SW480 (cell line): Measurements from ENCODE around the gene MUSTN1.

Experiments used
- DNase-seq: peaks from one replicate; pipeline ENCODE4 v3.0.0-alpha.2; 2016; ENCODE audit warnings: low spot score

The MUSTN1 gene

DNA sequence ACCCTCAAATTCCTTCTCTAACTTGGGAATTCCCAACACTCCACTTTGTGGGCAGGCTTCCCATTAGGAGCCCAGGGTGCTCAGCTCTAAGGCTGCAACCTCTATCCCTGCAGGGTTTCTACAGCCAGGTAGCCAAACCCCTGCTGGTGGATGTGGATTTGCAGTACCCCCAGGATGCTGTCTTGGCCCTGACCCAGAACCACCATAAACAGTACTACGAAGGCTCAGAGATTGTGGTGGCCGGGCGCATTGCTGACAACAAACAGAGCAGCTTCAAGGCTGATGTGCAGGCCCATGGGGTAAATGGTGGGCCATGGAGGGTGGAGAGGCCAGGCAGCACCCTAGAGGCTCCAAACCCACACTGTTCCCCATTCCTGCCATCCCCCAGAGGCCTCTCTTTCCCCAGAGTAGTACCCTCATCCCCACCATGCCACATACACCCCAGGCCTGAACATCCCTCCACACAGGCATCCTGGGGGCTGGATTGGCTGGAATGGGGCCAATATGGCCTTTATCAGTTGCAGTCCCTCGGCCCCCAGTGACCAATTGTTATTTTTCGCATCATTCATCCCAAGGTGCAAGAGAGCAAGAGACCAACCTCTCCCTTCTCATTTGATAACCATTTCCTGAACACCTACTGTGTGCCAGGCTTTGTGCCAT, 49.8 kb downstream of the MUSTN1 start:
- no peak for DNase-seq

- DNase-seq, result no peak
Measured at GRCh38 chr3:52784021-52784621, 50.7 kb downstream of the MUSTN1 start.

DNA sequence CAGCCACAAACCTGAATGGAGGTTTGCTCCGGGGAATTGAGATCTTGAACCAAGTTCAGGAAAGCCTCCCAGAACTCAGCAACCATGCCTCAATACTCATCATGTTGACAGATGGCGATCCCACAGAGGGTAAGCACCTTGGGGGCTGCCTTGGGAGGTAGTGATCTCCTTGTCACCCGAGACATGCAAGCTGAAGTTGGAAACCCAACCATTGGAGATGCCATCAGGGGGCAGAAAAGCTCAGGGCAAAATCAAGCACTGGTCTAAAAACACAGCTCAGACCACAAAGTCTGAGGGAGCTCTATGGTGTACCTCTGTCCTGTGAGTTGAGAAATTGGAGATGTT, 51.6 kb downstream of the MUSTN1 start:
- DNase-seq, result no peak
